Left ventricle myocardium inferior (tissue), 1 donor: ENCODE measurements around the gene RBMXL2. TPM values are rescaled to one million over a fixed set of nuclear protein-coding genes. Genes with fewer than 3 reads are reported as not detected.

Experiments used
- DNase-seq: peaks from one replicate; pipeline ENCODE4 v3.0.0-alpha.2; 2020
- H3K27ac ChIP-seq: fragments of 200-600 bp; replicated peaks from 2 replicates; pipeline ENCODE4 v1.8.0; 2021
- H3K27me3 ChIP-seq: fragments of 200-600 bp; 2 replicates; pipeline ENCODE4 v1.8.0; 2021; ENCODE audit warnings: low read depth
- H3K36me3 ChIP-seq: fragments of 200-600 bp; 2 replicates; pipeline ENCODE4 v1.8.0; 2021
- H3K4me1 ChIP-seq: fragments of 200-600 bp; 2 replicates; pipeline ENCODE4 v1.8.0; 2021
- H3K4me3 ChIP-seq: fragments of 200-600 bp; 2 replicates; pipeline ENCODE4 v1.8.0; 2021; ENCODE audit warnings: mild to moderate bottlenecking, moderate library complexity
- H3K9me3 ChIP-seq: fragments of 200-600 bp; replicated peaks from 2 replicates; pipeline ENCODE4 v1.8.0; 2021
- intact Hi-C: fragments of 100-400 bp; cut with micrococcal nuclease; formaldehyde crosslinking; loops from one replicate; pipeline ENCODE4 v1.11.0; 2022
- long read RNA-seq: library from polyadenylated mRNA; unstranded; transcript quantifications from one replicate; pipeline ENCODE4 v2.0.0, GENCODE V29; 2021
- total RNA-seq: library from RNA; stranded (reverse); fragmentation: NEBNext Ultra II Directional; extraction: Animal tissue kit (Norgen Biotek cat#: 25700); gene quantifications from one replicate; pipeline ENCODE4 v1.2.1, GENCODE V29; 2021
- TF ChIP-seq, protein P1 (sequence below): fragments of 200-600 bp; IDR thresholded peaks from 2 replicates; pipeline ENCODE4 v1.8.0; 2021; ENCODE audit warnings: antibody characterized with exemption, mild to moderate bottlenecking, borderline replicate concordance
- donor health status: DM: no; HTN: yes; CAD: no; lungs with severe emphysema.

RBMXL2 gene
- not detected for total RNA-seq
- long read RNA-seq, result 0 reads

- H3K27ac ChIP-seq, result no peak within 1 kb of the TSS
Measured at GRCh38 chr11:7088921-7089320, at the start of gene RBMXL2. TSS of gene RBMXL2 (plus strand) at chr11:7088998. CDS start at chr11:7089121, 123 bp downstream.

GRCh38 chr11:7046474-7047175, 42.2 kb upstream of the RBMXL2 start:
- Histone ChIP-seq H3K27me3 (no peaks in the 10 kb centered on the region), H3K9me3 (no peaks in the 10 kb centered on the region), H3K4me3 (no peak overlapping the region), H3K36me3 (no peaks in the 10 kb centered on the region), H3K27ac (no peak overlapping the region), H3K4me1 (no peaks in the 10 kb centered on the region)
- no peak for DNase-seq
- intact Hi-C loops, result no loop called here
- TF ChIP-seq, protein P1, sequence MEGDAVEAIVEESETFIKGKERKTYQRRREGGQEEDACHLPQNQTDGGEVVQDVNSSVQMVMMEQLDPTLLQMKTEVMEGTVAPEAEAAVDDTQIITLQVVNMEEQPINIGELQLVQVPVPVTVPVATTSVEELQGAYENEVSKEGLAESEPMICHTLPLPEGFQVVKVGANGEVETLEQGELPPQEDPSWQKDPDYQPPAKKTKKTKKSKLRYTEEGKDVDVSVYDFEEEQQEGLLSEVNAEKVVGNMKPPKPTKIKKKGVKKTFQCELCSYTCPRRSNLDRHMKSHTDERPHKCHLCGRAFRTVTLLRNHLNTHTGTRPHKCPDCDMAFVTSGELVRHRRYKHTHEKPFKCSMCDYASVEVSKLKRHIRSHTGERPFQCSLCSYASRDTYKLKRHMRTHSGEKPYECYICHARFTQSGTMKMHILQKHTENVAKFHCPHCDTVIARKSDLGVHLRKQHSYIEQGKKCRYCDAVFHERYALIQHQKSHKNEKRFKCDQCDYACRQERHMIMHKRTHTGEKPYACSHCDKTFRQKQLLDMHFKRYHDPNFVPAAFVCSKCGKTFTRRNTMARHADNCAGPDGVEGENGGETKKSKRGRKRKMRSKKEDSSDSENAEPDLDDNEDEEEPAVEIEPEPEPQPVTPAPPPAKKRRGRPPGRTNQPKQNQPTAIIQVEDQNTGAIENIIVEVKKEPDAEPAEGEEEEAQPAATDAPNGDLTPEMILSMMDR, result no peak

More at GRCh38 chr11:7088921-7089320, at the start of gene RBMXL2:
- H3K4me1 ChIP-seq, result no peaks in the 10 kb centered on the region
- TF ChIP-seq, protein P1, result no peak
- intact Hi-C loops, result no loop called here
- no peak within 1 kb of the TSS for H3K4me3 ChIP-seq
- H3K36me3 ChIP-seq, result no peaks in the 10 kb centered on the region
- H3K9me3 ChIP-seq, result no peaks in the 10 kb centered on the region
- no peak for DNase-seq
- peaks cover 82% of the 10 kb centered on the region for H3K27me3 ChIP-seq

- no peak for DNase-seq
- H3K27me3 ChIP-seq, result no peaks in the 10 kb centered on the region
- no peak overlapping the region for H3K4me3 ChIP-seq
- no peak overlapping the region for H3K27ac ChIP-seq
- H3K4me1 ChIP-seq, result no peaks in the 10 kb centered on the region
- H3K36me3 ChIP-seq, result no peaks in the 10 kb centered on the region
- H3K9me3 ChIP-seq, result no peaks in the 10 kb centered on the region
- intact Hi-C loops, result no loop called here
- TF ChIP-seq, protein P1, result no peak
Measured at GRCh38 chr11:7050191-7050590, 38.6 kb upstream of the RBMXL2 start.

GRCh38 chr11:7056828-7057513, 31.8 kb upstream of the RBMXL2 start:
- Histone ChIP-seq H3K4me1 (peaks cover 16% of the 10 kb centered on the region), H3K4me3 (no peak overlapping the region), H3K27me3 (no peaks in the 10 kb centered on the region), H3K36me3 (no peaks in the 10 kb centered on the region), H3K27ac (no peak overlapping the region), H3K9me3 (no peaks in the 10 kb centered on the region)
- intact Hi-C loops, result no loop called here
- DNase-seq, result no peak
- TF ChIP-seq, protein P1, result no peak

DNA sequence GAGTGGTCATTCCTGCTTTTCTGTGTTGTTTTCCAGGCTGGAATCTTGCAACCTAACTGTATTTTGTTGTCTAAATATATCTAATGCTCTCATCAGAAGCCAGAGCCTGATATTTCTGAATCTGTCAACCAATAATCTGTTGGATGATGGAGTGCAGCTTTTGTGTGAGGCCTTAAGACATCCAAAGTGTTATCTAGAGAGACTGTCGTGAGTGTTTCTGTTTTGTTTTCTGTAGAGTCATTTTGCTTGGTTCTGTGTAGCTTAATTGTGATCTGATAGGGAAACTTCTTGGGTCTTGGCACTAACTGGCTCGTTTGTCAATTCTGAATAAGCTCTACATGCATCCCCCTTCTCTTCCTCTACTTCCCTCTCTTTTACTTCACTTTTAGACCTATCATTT, 31.2 kb upstream of the RBMXL2 start:
- intact Hi-C loops, result no loop called here
- H3K36me3 ChIP-seq, result no peaks in the 10 kb centered on the region
- no peak for DNase-seq
- H3K9me3 ChIP-seq, result no peaks in the 10 kb centered on the region
- TF ChIP-seq, protein P1, result no peak
- no peaks in the 10 kb centered on the region for H3K27me3 ChIP-seq
- no peak overlapping the region for H3K4me3 ChIP-seq
- H3K4me1 ChIP-seq, result peaks cover 16% of the 10 kb centered on the region
- H3K27ac ChIP-seq, result no peak overlapping the region
